B cell (primary cell): ENCODE results near the gene KLHL26. TPM values are rescaled to one million over a fixed set of nuclear protein-coding genes. Genes with fewer than 3 reads are reported as not detected.

Experiments used
- ATAC-seq: fragments of 200-7000 bp; cut with Tn5 transposase; one replicate; pipeline ENCODE4 v1.10.0; 2021; ENCODE audit warnings: low read depth, mild to moderate bottlenecking, moderate number of reproducible peaks, moderate library complexity
- CTCF ChIA-PET: fragments of 350-600 bp; sonication (Branson Sonifier 250); formaldehyde crosslinking; loops from one replicate; lab custom pipeline; 2021; ENCODE audit warnings: antibody characterized with exemption, inconsistent platforms; lab: Charles Lee
- POLR2A ChIA-PET: fragments of 350-600 bp; sonication (Branson Sonifier 250); formaldehyde crosslinking; loops from one replicate; lab custom pipeline; 2021; ENCODE audit warnings: antibody characterized with exemption; lab: Charles Lee
- DNase-seq: peaks from one replicate; pipeline ENCODE4 v3.0.0; 2013
- H2AFZ ChIP-seq: 2 replicates; pipeline ENCODE4 v1.6.1; 2012; ENCODE audit warnings: mild to moderate bottlenecking, low read depth, low read length; ENCODE audit not compliant: insufficient read depth, poor library complexity, severe bottlenecking
- H3K27ac ChIP-seq, 2 donors: 1 replicate in 1 of 2; 2 replicates in 1 of 2; pipeline ENCODE4 v1.5.1; 2012 to 2013; ENCODE audit warnings: low read length in 2 of 2, mild to moderate bottlenecking in 2 of 2, moderate library complexity in 1 of 2
- H3K27me3 ChIP-seq, 4 experiments: fragments of 200-600 bp in 1 of 4; sonication (generic) in 1 of 4; replicated peaks in 1 of 4; 1 replicate in 2 of 4; 2 replicates in 2 of 4; pipeline versions ENCODE4 v1.6.1 to v1.7.0; 2013 to 2016; ENCODE audit warnings: low read length in 3 of 4, mild to moderate bottlenecking in 2 of 4, mixed read lengths in 1 of 4, moderate library complexity in 1 of 4; ENCODE audit not compliant: insufficient read depth in 4 of 4, control insufficient read depth in 3 of 4; ENCODE audit errors: control extremely low read depth in 1 of 4
- H3K36me3 ChIP-seq, 2 experiments: replicated peaks in 1 of 2; 1 replicate in 1 of 2; 2 replicates in 1 of 2; pipeline versions ENCODE4 v1.6.1 to v1.7.1; 2013; ENCODE audit warnings: low read length in 1 of 2; ENCODE audit not compliant: insufficient read depth in 2 of 2, control insufficient read depth in 1 of 2; ENCODE audit errors: control extremely low read depth in 1 of 2, extremely low read depth in 1 of 2
- H3K4me1 ChIP-seq, 2 donors: fragments of 200-600 bp in 1 of 2; sonication (generic) in 1 of 2; 1 replicate in 1 of 2; 2 replicates in 1 of 2; pipeline versions ENCODE4 v1.5.1 to v1.6.1; 2013 to 2017; ENCODE audit warnings: low read length in 2 of 2; ENCODE audit not compliant: control insufficient read depth in 2 of 2, insufficient read depth in 2 of 2
- H3K4me2 ChIP-seq: replicated peaks from 2 replicates; pipeline ENCODE3; 2012; ENCODE audit warnings: mild to moderate bottlenecking, low read depth, low read length; ENCODE audit not compliant: poor library complexity, severe bottlenecking
- H3K4me3 ChIP-seq, 5 experiments: fragments of 200-600 bp in 1 of 5; sonication (generic) in 1 of 5; 1 replicate in 3 of 5; 2 replicates in 2 of 5; pipeline versions ENCODE4 v1.5.1 to v1.7.0; 2011 to 2016; ENCODE audit warnings: low read length in 4 of 5, mild to moderate bottlenecking in 4 of 5, low read depth in 2 of 5, control low read depth in 1 of 5, moderate library complexity in 1 of 5; ENCODE audit not compliant: insufficient read depth in 1 of 5; ENCODE audit errors: control extremely low read depth in 1 of 5, extremely low read depth in 1 of 5
- H3K79me2 ChIP-seq: fragments of 200-600 bp; sonication (generic); one replicate; pipeline ENCODE4 v1.6.0; 2016; ENCODE audit warnings: low read length; ENCODE audit not compliant: control insufficient read depth, insufficient read depth
- H3K9ac ChIP-seq: fragments of 200-600 bp; sonication (generic); 2 replicates; pipeline ENCODE4 v1.6.1; 2017; ENCODE audit warnings: mild to moderate bottlenecking, low read length, moderate library complexity
- H3K9me3 ChIP-seq, 3 donors: one replicate each; pipeline versions ENCODE4 v1.6.1 to v1.7.1; 2013; ENCODE audit warnings: low read length in 2 of 3; ENCODE audit not compliant: control insufficient read depth in 2 of 3, insufficient read depth in 1 of 3; ENCODE audit errors: control extremely low read depth in 1 of 3
- H4K20me1 ChIP-seq: 2 replicates; pipeline ENCODE4 v1.6.0; 2012; ENCODE audit warnings: mild to moderate bottlenecking, low read length; ENCODE audit not compliant: insufficient read depth, control insufficient read depth, poor library complexity, severe bottlenecking
- H3K27ac Mint-ChIP-seq: one replicate; pipeline ENCODE4 v1.8.0; 2021; ENCODE audit warnings: mixed read lengths
- H3K27me3 Mint-ChIP-seq: one replicate; pipeline ENCODE4 v1.8.0; 2021; ENCODE audit warnings: mixed read lengths
- H3K4me1 Mint-ChIP-seq: one replicate; pipeline ENCODE4 v1.8.0; 2021; ENCODE audit warnings: mixed read lengths
- H3K4me3 Mint-ChIP-seq: one replicate; pipeline ENCODE4 v1.8.0; 2021; ENCODE audit warnings: mixed read lengths
- H3K9me3 Mint-ChIP-seq: one replicate; pipeline ENCODE4 v1.8.0; 2022; ENCODE audit warnings: mixed read lengths; ENCODE audit not compliant: insufficient read depth
- EZH2 ChIP-seq: IDR thresholded peaks from 2 replicates; pipeline ENCODE4 v1.6.1; 2012; ENCODE audit warnings: borderline replicate concordance, low read depth, mild to moderate bottlenecking, moderate library complexity, low read length; ENCODE audit not compliant: insufficient read depth, poor library complexity, severe bottlenecking
- WGBS: methylation state at CpG from one replicate; pipeline ENCODE4 v1.1.5; 2013; ENCODE audit warnings: missing lambda C conversion rate; ENCODE audit not compliant: insufficient coverage; 5-methylcytosine and 5-hydroxymethylcytosine counted together
- intact Hi-C: fragments of 100-400 bp; cut with micrococcal nuclease; formaldehyde crosslinking; loops from one replicate; pipeline ENCODE4 v1.10.0; 2022
- polyA plus RNA-seq: library from polyadenylated mRNA; depleted of rRNA; stranded (reverse); fragments of >200 nt; gene quantifications from 2 replicates; pipeline ENCODE4 v1.2.3, GENCODE V29; 2012
- total RNA-seq, 2 donors: library from RNA; stranded (reverse); fragments of 120-200 nt in 1 of 2; gene quantifications; 1 replicate in 1 of 2; 2 replicates in 1 of 2; pipeline versions ENCODE4 v1.2.3 to v1.2.4, GENCODE V29; 2013 to 2022
- TF ChIP-seq, protein P1 (sequence below): fragments of 200-600 bp; IDR thresholded peaks from one replicate; pipeline ENCODE4 v1.8.0; 2022; ENCODE audit warnings: antibody characterized with exemption, mild to moderate bottlenecking

Gene KLHL26
- total and polyA plus RNA-seq, 2 donors (not counting 1 experiment from before 2014, with no cell fraction given): 5.0 to 14.6 TPM

- Mint-ChIP-seq H3K27me3 (peaks cover 61% of the 10 kb centered on the region), H3K9me3 (no peaks in the 10 kb centered on the region), H3K4me1 (peaks cover 28% of the 10 kb centered on the region), H3K4me3 (peak overlapping the region; percentile 85), H3K27ac (no peak overlapping the region)
- TF ChIP-seq, protein P1, sequence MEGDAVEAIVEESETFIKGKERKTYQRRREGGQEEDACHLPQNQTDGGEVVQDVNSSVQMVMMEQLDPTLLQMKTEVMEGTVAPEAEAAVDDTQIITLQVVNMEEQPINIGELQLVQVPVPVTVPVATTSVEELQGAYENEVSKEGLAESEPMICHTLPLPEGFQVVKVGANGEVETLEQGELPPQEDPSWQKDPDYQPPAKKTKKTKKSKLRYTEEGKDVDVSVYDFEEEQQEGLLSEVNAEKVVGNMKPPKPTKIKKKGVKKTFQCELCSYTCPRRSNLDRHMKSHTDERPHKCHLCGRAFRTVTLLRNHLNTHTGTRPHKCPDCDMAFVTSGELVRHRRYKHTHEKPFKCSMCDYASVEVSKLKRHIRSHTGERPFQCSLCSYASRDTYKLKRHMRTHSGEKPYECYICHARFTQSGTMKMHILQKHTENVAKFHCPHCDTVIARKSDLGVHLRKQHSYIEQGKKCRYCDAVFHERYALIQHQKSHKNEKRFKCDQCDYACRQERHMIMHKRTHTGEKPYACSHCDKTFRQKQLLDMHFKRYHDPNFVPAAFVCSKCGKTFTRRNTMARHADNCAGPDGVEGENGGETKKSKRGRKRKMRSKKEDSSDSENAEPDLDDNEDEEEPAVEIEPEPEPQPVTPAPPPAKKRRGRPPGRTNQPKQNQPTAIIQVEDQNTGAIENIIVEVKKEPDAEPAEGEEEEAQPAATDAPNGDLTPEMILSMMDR: no peak
- TF ChIP-seq EZH2: no peak
- no peak for DNase-seq
- Histone ChIP-seq H3K4me1 (peaks cover 26 to 39% of the 10 kb centered on the region in 2 donors), H3K4me2 (peak overlapping the region; percentile 97), H3K9ac (peak overlapping the region; percentile 69), H2AFZ (peak overlapping the region; percentile 78), H3K4me3 (no peak overlapping the region), H3K79me2 (no peaks in the 10 kb centered on the region), H3K36me3 (no peaks in the 10 kb centered on the region), H3K9me3 (peaks cover 0 to 21% (median 0%) of the 10 kb centered on the region in 3 donors), H4K20me1 (no peaks in the 10 kb centered on the region), H3K27me3 (peaks cover 0 to 87% (median 52%) of the 10 kb centered on the region in 4 experiments), H3K27ac (no peak overlapping the region)
- POLR2A ChIA-PET: interaction anchor here (0.5 kb wide), 1 partner anchor 237 kb away, joined by 3 read pairs; no protein-coding TSS in a partner anchor
- CTCF ChIA-PET: interaction anchor here (1.3 to 1.7 kb wide), 2 partner anchors 11 to 219 kb away, joined by 3 to 6 read pairs; no protein-coding TSS in a partner anchor
- WGBS: 26% methylated on average over 23 of the region's 23 CpGs
- intact Hi-C loops: no loop called here
- ATAC-seq: no peak
Measured at GRCh38 chr19:18613589-18614234, 23.1 kb upstream of the KLHL26 start.

GRCh38 chr19:18616023-18616422 lies 20.8 kb upstream of the KLHL26 start:
- no peak overlapping the region for H2AFZ ChIP-seq
- TF ChIP-seq, protein P1: no peak
- TF ChIP-seq EZH2: no peak
- Mint-ChIP-seq H3K9me3 (no peaks in the 10 kb centered on the region), H3K27me3 (peaks cover 48% of the 10 kb centered on the region), H3K4me3 (no peak overlapping the region), H3K27ac (no peak overlapping the region), H3K4me1 (peaks cover 21% of the 10 kb centered on the region)
- no peak overlapping the region for H3K4me2 ChIP-seq
- H3K36me3 ChIP-seq: no peaks in the 10 kb centered on the region
- DNase-seq (no peak), ATAC-seq (no peak)
- ChIA-PET CTCF (no interaction called here), POLR2A (no interaction called here)
- H3K9ac ChIP-seq: no peak overlapping the region
- no peaks in the 10 kb centered on the region for H3K79me2 ChIP-seq
- no peak overlapping the region for H3K4me3 ChIP-seq
- intact Hi-C loops: no loop called here
- H3K27ac ChIP-seq: no peak overlapping the region
- H4K20me1 ChIP-seq: no peaks in the 10 kb centered on the region
- WGBS: 94% methylated on average over 1 of the region's 3 CpGs
- peaks cover 0 to 72% (median 30%) of the 10 kb centered on the region in 4 experiments for H3K27me3 ChIP-seq
- H3K4me1 ChIP-seq: peaks cover 22 to 28% of the 10 kb centered on the region in 2 donors
- H3K9me3 ChIP-seq: peaks cover 0 to 15% (median 0%) of the 10 kb centered on the region in 3 donors
